GM18505 (cell line): ENCODE measurements around the gene USH1C.

Experiments
- ATAC-seq: cut with Tn5 transposase; IDR thresholded peaks from one replicate; pipeline ENCODE4 v1.9.1; 2021; ENCODE audit not compliant: unreplicated experiment
- POLR2A ChIP-seq: IDR thresholded peaks from 4 replicates; pipeline ENCODE4 v1.6.1; 2011; ENCODE audit warnings: borderline replicate concordance; ENCODE audit not compliant: insufficient read depth, insufficient read length; ENCODE audit errors: extremely low read depth

Gene USH1C

GRCh38 chr11:17544181-17544622 lies at the start of gene USH1C:
TSS of gene USH1C (minus strand) at chr11:17544416. CDS start at chr11:17544307, 109 bp downstream.
- no peak for TF ChIP-seq POLR2A
- no peak for ATAC-seq

- ATAC-seq: no peak
- no peak for TF ChIP-seq POLR2A
Observed at GRCh38 chr11:17593466-17594245, 49.4 kb upstream of the USH1C start.

- no peak for TF ChIP-seq POLR2A
- ATAC-seq: no peak
Observed at GRCh38 chr11:17591293-17591692, 47.1 kb upstream of the USH1C start.

GRCh38 chr11:17590463-17590862 lies 46.2 kb upstream of the USH1C start:
- TF ChIP-seq POLR2A: no peak
- ATAC-seq: no peak

GRCh38 chr11:17588721-17589120 lies 44.5 kb upstream of the USH1C start:
- ATAC-seq: no peak
- no peak for TF ChIP-seq POLR2A

- no peak for ATAC-seq
- TF ChIP-seq POLR2A: no peak
Observed at GRCh38 chr11:17588166-17588565, 44.0 kb upstream of the USH1C start.

GRCh38 chr11:17585911-17586695 lies 41.9 kb upstream of the USH1C start:
- no peak for ATAC-seq
- no peak for TF ChIP-seq POLR2A

GRCh38 chr11:17581732-17582053 lies 37.5 kb upstream of the USH1C start:
- ATAC-seq: no peak
- TF ChIP-seq POLR2A: no peak

- ATAC-seq: no peak
- no peak for TF ChIP-seq POLR2A
Observed at GRCh38 chr11:17581036-17581731, 37.0 kb upstream of the USH1C start.

GRCh38 chr11:17580271-17580670 lies 36.1 kb upstream of the USH1C start:
- no peak for ATAC-seq
- no peak for TF ChIP-seq POLR2A

GRCh38 chr11:17579451-17579850 lies 35.2 kb upstream of the USH1C start:
- ATAC-seq: no peak
- TF ChIP-seq POLR2A: no peak

- no peak for ATAC-seq
- no peak for TF ChIP-seq POLR2A
Observed at GRCh38 chr11:17578958-17579357, 34.7 kb upstream of the USH1C start.

GRCh38 chr11:17578296-17578695 lies 34.1 kb upstream of the USH1C start:
- ATAC-seq: no peak
- no peak for TF ChIP-seq POLR2A
